Pancreas (tissue), 10 donors: ENCODE data around the gene NFIX. TPM values are rescaled to one million over a fixed set of nuclear protein-coding genes. Genes with fewer than 3 reads are reported as not detected.

ENCODE experiments used
- ATAC-seq, 4 donors: fragments of 200-7000 bp; cut with Tn5 transposase; one replicate each; pipeline versions ENCODE4 v1.8.0 to v1.9.1; 2020; ENCODE audit warnings: mild to moderate bottlenecking in 4 of 4, moderate library complexity in 4 of 4
- DNase-seq, 6 donors: peaks; one replicate each; pipeline ENCODE4 v3.0.0-alpha.2; 2020
- FAIRE-seq: peaks from 2 replicates; lab custom pipeline; 2012; peaks lifted over from hg19 to GRCh38; lab: Jason Lieb, UNC
- H3K27ac ChIP-seq, 4 donors: fragments of 200-600 bp; sonication (generic); 1 replicate in 3 of 4; 2 replicates in 1 of 4; pipeline versions ENCODE4 v1.5.0 to v1.8.0; 2020
- H3K27me3 ChIP-seq, 4 donors: fragments of 200-600 bp; one replicate each; pipeline ENCODE4 v1.8.0; 2021
- H3K36me3 ChIP-seq, 3 donors: fragments of 200-600 bp; sonication (generic) in 1 of 3; one replicate each; pipeline versions ENCODE4 v1.5.0 to v1.8.0; 2020 to 2021
- H3K4me1 ChIP-seq, 3 donors: fragments of 200-600 bp; one replicate each; pipeline ENCODE4 v1.8.0; 2021
- H3K4me3 ChIP-seq, 4 donors: fragments of 200-600 bp; sonication (generic) in 2 of 4; one replicate each; pipeline versions ENCODE4 v1.5.0 to v1.8.0; 2020 to 2021
- H3K9me3 ChIP-seq, 4 donors: fragments of 200-600 bp; one replicate each; pipeline ENCODE4 v1.8.0; 2021
- CTCF ChIP-seq, 4 donors: fragments of 200-600 bp; sonication (generic) in 3 of 4; IDR thresholded peaks; one replicate each; pipeline versions ENCODE4 v1.5.0 to v1.8.0; 2021; ENCODE audit warnings: antibody characterized with exemption in 4 of 4
- WGBS, 2 donors: extraction: QIAGEN DNeasy Blood & Tissue Kit; methylation state at CpG; one replicate each; pipeline ENCODE4 v1.1.7; 2013; 5-methylcytosine and 5-hydroxymethylcytosine counted together
- intact Hi-C, 3 donors: fragments of 100-400 bp; cut with DNase I; formaldehyde crosslinking; loops; one replicate each; pipeline versions ENCODE4 v1.11.1 to v1.14.2; 2022
- polyA plus RNA-seq, 2 donors: library from polyadenylated mRNA; stranded (reverse); fragments of 200-250 nt; gene quantifications; one replicate each; pipeline ENCODE4 v1.2.3, GENCODE V29; 2013
- total RNA-seq, 6 donors: library from RNA; stranded (reverse); fragmentation: NEBNext Ultra II Directional in 4 of 6; extraction: Animal tissue kit (Norgen Biotek cat#: 25700) in 4 of 6; gene quantifications; one replicate each; pipeline versions ENCODE4 v1.2.1 to v1.2.4, GENCODE V29; 2021 to 2023
- donor health status: healthy with polysubstance abuse.
- donor health status: DM: no; HTN: no; CAD: no; lungs with moderate emphysema.
- donor health status: DM: no; HTN: no; CAD: no.
- donor health status: control.
- donor health status: control.
- donor health status: Bipolar disorder and iron deficiency.
- donor health status: DM: yes; HTN: yes; CAD: no.
- donor health status: DM: no; HTN: no; CAD: no.
- donor health status: DM: no; HTN: no; CAD: no.
- donor health status: DM: yes; HTN: yes; CAD: no.

The NFIX gene
- total and polyA plus RNA-seq, 8 donors: 8.3 to 45.1 (median 32.7) TPM

DNA sequence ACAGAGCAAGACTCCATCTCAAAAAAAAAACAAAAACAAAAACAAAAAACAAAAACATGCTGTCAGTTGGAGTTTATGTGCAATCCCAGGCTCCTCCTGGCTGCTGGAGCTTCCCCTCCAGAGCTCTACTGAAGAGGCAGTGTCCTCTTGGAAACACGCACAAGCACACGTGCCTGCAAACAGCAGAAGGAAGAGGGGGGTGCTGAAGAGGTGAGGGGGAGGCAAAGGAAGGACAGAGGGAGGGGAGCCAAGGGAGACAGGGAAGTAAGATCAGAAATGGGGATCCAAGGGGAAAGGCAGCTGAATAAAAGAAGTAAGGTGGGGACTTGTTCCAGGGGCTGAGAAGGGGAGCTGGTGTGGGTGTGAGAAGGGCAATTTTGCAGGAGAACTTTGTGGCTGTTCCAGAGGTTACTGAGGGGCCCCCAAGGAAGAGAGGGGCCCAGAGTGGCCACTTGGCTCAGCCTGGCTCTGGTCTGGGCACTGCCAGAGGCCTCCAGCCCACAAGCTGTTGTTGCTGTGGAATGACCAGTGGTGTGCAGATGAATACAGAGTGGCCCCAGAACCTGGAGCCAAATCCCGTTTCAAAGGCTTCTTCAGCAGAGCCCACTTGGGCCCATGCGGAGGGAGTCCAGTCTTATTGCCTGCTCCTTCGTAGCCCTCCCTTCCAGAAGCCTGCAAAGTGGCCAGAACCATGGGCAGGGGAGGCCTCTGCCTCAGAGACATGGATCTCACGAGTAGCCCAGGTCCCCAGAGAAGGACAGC lies 73.0 kb downstream of the NFIX start:
- intact Hi-C loops: loop anchor here in 1 of 3 donors (10.0 kb wide), 1 partner anchor 83 kb away; no protein-coding TSS in a partner anchor
- Histone ChIP-seq H3K9me3 (no peaks in the 10 kb centered on the region), H3K36me3 (no peaks in the 10 kb centered on the region), H3K4me1 (peaks cover 14 to 20% (median 14%) of the 10 kb centered on the region in 3 donors), H3K4me3 (no peak overlapping the region), H3K27ac (peak overlapping the region in 1 of 4 donors; percentile 4), H3K27me3 (no peaks in the 10 kb centered on the region)
- WGBS, 2 donors: 67 to 75% methylated on average over 6 of the region's 6 CpGs
- DNase-seq (no peak), FAIRE-seq (no peak), ATAC-seq (no peak)
- TF ChIP-seq CTCF (IDR thresholded peaks at IDR 0.05): no peak

- no peaks in the 10 kb centered on the region for H3K27me3 ChIP-seq
- H3K4me3 ChIP-seq: no peak overlapping the region
- peaks cover 0 to 7% (median 0%) of the 10 kb centered on the region in 3 donors for H3K36me3 ChIP-seq
- H3K4me1 ChIP-seq: peaks cover 14 to 20% (median 14%) of the 10 kb centered on the region in 3 donors
- no peaks in the 10 kb centered on the region for H3K9me3 ChIP-seq
- 27 to 31% methylated on average over 19 to 20 of the region's 20 CpGs for WGBS, 2 donors
- intact Hi-C loops: loop anchor here in 1 of 3 donors (10.0 kb wide), 1 partner anchor 85 kb away; no protein-coding TSS in a partner anchor
- no peak overlapping the region for H3K27ac ChIP-seq
- DNase-seq (peak in 2 of 6 donors; percentile 25 to 57), FAIRE-seq (no peak), ATAC-seq (peak; percentile 25 to 67 (median 61))
- TF ChIP-seq CTCF (IDR thresholded peaks at IDR 0.05): no peak
Measured at GRCh38 chr19:13069415-13070359, 74.4 kb downstream of the NFIX start.

GRCh38 chr19:13070425-13071140 lies 75.3 kb downstream of the NFIX start:
- intact Hi-C loops: no loop called here
- FAIRE-seq: no peak
- H3K27ac ChIP-seq: no peak overlapping the region
- WGBS, 2 donors: 92% methylated on average over 32 of the region's 32 CpGs
- no peaks in the 10 kb centered on the region for H3K27me3 ChIP-seq
- no peak for ATAC-seq
- peak in 1 of 6 donors; percentile 53 for DNase-seq
- H3K4me1 ChIP-seq: peaks cover 14 to 20% (median 14%) of the 10 kb centered on the region in 3 donors
- H3K4me3 ChIP-seq: no peak overlapping the region
- peaks cover 0 to 7% (median 0%) of the 10 kb centered on the region in 3 donors for H3K36me3 ChIP-seq
- H3K9me3 ChIP-seq: no peaks in the 10 kb centered on the region
- TF ChIP-seq CTCF (IDR thresholded peaks at IDR 0.05): no peak

DNA sequence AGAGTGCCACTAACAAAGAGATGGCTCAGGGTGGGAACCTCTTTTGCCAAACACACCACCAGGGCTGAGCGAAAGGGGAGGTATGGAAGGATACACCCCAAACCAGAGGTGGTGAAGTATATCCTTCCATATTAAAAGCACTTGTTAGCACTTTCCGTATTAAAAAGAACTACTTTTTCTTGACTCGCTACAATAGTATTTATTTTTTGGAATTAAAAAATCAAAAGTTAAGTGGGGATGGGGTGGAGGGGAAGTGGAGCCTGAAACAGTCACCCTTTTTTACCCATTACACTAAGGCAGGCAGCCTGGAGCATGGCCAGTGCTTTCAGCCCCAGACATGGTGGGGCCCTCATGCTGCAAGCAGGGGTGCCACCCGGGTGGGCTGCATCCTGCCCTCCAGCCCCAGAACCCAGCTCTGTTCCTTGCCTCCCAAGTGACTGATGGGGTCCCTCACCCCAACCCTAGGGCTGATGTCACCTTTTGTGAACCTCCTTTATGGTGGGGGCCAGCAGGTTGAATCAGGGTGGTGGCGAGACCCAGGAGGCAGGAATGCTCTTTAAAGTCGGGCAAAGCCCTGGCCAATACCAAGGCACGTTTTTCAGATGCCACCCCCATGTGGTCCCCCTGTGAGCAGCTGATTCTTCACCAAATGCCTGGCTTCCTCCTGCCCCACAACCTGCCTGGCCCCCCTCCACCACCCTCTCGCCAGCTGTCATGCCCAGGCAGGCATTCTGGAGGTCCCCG lies 76.3 kb downstream of the NFIX start:
- no peaks in the 10 kb centered on the region for H3K9me3 ChIP-seq
- H3K27me3 ChIP-seq: no peaks in the 10 kb centered on the region
- intact Hi-C loops: no loop called here
- no peak for TF ChIP-seq CTCF (IDR thresholded peaks at IDR 0.05)
- H3K4me1 ChIP-seq: peaks cover 14 to 20% (median 14%) of the 10 kb centered on the region in 3 donors
- peaks cover 0 to 7% (median 0%) of the 10 kb centered on the region in 3 donors for H3K36me3 ChIP-seq
- FAIRE-seq (no peak), ATAC-seq (no peak), DNase-seq (no peak)
- WGBS, 2 donors: 68 to 71% methylated on average over 9 of the region's 9 CpGs
- no peak overlapping the region for H3K27ac ChIP-seq
- no peak overlapping the region for H3K4me3 ChIP-seq
